Coronary artery (tissue), 2 donors: ENCODE measurements around the gene GLIS2.

ENCODE experiments used
- DNase-seq: peaks from one replicate; pipeline ENCODE4 v3.0.0-alpha.2; 2017; ENCODE audit warnings: low spot score
- H3K27ac ChIP-seq, 2 donors: fragments of 200-600 bp; sonication (generic); one replicate each; pipeline ENCODE4 v1.5.1; 2016 to 2019
- H3K4me3 ChIP-seq: fragments of 200-600 bp; sonication (generic); 2 replicates; pipeline ENCODE4 v1.5.1; 2016; ENCODE audit warnings: mild to moderate bottlenecking, moderate library complexity
- TF ChIP-seq, protein P1 (sequence below): fragments of 200-600 bp; sonication (generic); IDR thresholded peaks from one replicate; pipeline ENCODE4 v1.5.1; 2019; ENCODE audit warnings: antibody characterized with exemption

The GLIS2 gene

DNA sequence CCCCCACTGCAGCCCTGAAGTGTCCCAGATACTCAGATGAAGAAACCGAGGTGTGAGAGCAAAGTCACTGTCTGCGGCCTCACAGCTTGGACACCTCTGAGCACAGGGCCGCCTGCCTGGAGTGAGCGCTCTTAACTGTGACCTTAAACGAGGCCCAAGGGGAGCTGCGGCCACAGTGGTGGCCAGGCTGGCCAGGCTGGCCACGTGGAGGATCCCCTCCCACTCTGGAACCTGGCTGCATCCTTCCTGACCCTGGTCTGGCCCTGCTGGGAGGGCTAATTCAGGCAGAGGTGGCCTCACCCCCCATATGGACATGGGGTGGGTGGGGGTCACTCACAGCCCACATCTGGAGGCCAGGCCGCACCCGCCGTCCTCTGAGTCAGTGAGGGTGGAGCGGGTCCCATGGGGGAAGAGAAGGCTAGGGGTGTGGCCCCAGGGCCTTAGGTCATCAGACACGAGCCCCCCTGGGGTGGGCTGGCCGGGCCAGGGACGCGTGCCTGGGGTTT is 62.3 kb downstream of the GLIS2 start:
- no peak for DNase-seq
- Histone ChIP-seq H3K27ac (peak overlapping the region; percentile 93 to 98), H3K4me3 (peak overlapping the region; percentile 95)
- TF ChIP-seq, protein P1, sequence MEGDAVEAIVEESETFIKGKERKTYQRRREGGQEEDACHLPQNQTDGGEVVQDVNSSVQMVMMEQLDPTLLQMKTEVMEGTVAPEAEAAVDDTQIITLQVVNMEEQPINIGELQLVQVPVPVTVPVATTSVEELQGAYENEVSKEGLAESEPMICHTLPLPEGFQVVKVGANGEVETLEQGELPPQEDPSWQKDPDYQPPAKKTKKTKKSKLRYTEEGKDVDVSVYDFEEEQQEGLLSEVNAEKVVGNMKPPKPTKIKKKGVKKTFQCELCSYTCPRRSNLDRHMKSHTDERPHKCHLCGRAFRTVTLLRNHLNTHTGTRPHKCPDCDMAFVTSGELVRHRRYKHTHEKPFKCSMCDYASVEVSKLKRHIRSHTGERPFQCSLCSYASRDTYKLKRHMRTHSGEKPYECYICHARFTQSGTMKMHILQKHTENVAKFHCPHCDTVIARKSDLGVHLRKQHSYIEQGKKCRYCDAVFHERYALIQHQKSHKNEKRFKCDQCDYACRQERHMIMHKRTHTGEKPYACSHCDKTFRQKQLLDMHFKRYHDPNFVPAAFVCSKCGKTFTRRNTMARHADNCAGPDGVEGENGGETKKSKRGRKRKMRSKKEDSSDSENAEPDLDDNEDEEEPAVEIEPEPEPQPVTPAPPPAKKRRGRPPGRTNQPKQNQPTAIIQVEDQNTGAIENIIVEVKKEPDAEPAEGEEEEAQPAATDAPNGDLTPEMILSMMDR = no peak

DNA sequence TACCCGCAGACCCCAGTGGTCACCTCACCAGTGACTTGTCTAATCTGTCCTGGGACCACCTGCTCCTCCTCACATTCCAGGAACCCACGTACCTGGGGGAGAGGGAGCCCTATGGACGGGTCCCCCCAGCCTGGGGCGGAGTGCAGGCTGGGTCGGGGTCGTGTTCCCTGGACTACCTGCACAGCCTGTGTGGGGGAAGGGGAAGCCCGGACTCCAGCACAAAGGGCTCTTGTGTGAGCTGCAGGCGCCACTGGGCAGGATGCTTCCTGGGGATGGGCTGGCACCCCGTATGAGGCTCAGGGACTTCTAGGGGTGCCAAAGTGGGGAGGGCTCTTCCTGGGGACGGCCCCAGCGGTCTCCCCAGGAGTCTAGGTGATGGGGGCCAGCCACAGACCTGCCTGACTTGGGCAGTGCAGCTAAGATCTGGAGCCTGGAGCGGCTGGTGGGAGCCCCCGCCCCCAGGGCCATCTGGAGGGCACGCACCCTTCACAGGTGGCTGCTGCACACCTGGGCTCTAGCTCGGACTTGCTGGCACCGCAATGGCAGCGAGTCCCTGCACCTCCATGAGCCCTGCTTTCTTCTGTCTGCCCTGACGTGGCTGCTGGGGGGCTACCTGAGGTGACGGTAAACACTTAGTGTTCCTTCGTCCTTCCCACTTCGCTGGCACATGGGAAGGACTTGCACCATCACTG is 63.3 kb downstream of the GLIS2 start:
- TF ChIP-seq, protein P1 = no peak
- no peak for DNase-seq
- H3K27ac ChIP-seq = peak overlapping the region; percentile 93 to 98
- peak overlapping the region; percentile 95 for H3K4me3 ChIP-seq

DNA sequence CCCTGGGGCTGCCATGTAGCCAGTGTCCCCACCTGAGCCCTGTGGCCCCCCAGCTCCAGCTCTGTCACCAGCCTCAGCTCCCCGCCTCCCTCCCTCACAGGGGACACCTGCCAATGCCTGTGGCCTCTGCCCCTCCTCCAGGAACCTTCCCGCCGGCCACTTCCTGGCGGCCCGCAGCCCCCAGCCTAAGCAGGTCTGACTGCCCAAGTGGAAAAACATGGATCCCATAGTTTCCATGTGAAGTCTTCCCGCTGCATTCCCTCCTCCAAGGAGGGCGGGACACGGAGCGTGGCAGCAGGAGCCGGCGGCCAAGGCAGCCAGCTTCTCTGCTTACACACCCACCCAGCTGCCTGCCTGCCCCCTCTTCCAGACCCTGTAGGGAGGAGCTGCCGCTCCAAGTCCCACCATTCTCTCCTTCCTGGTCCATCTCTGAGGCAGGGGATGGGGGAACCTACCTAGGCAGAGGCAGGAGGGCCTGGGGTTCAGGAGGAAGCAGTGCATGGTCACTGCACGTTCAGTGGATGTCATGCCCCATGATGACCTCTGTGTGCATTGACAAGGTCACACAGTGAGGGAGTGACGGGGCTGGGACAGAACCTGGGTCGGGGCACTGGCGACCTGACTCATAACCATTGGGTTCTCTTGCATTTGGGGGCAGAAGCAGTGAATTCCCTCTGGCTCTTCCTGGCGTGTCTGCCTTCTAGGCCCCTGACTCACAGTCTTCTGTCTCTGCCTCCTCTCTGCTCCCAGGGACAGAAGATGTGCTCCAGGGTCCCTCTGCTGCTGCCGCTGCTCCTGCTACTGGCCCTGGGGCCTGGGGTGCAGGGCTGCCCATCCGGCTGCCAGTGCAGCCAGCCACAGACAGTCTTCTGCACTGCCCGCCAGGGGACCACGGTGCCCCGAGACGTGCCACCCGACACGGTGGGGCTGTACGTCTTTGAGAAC is 64.5 kb downstream of the GLIS2 start:
- H3K4me3 ChIP-seq = peak overlapping the region; percentile 39
- no peak for DNase-seq
- TF ChIP-seq, protein P1 = no peak
- peak overlapping the region; percentile 92 to 98 for H3K27ac ChIP-seq

DNA sequence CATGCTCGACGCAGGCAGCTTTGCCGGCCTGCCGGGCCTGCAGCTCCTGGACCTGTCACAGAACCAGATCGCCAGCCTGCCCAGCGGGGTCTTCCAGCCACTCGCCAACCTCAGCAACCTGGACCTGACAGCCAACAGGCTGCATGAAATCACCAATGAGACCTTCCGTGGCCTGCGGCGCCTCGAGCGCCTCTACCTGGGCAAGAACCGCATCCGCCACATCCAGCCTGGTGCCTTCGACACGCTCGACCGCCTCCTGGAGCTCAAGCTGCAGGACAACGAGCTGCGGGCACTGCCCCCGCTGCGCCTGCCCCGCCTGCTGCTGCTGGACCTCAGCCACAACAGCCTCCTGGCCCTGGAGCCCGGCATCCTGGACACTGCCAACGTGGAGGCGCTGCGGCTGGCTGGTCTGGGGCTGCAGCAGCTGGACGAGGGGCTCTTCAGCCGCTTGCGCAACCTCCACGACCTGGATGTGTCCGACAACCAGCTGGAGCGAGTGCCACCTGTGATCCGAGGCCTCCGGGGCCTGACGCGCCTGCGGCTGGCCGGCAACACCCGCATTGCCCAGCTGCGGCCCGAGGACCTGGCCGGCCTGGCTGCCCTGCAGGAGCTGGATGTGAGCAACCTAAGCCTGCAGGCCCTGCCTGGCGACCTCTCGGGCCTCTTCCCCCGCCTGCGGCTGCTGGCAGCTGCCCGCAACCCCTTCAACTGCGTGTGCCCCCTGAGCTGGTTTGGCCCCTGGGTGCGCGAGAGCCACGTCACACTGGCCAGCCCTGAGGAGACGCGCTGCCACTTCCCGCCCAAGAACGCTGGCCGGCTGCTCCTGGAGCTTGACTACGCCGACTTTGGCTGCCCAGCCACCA is 65.4 kb downstream of the GLIS2 start:
- H3K4me3 ChIP-seq = peak overlapping the region; percentile 39
- peak overlapping the region; percentile 92 to 98 for H3K27ac ChIP-seq
- no peak for DNase-seq
- TF ChIP-seq, protein P1 = no peak

DNA sequence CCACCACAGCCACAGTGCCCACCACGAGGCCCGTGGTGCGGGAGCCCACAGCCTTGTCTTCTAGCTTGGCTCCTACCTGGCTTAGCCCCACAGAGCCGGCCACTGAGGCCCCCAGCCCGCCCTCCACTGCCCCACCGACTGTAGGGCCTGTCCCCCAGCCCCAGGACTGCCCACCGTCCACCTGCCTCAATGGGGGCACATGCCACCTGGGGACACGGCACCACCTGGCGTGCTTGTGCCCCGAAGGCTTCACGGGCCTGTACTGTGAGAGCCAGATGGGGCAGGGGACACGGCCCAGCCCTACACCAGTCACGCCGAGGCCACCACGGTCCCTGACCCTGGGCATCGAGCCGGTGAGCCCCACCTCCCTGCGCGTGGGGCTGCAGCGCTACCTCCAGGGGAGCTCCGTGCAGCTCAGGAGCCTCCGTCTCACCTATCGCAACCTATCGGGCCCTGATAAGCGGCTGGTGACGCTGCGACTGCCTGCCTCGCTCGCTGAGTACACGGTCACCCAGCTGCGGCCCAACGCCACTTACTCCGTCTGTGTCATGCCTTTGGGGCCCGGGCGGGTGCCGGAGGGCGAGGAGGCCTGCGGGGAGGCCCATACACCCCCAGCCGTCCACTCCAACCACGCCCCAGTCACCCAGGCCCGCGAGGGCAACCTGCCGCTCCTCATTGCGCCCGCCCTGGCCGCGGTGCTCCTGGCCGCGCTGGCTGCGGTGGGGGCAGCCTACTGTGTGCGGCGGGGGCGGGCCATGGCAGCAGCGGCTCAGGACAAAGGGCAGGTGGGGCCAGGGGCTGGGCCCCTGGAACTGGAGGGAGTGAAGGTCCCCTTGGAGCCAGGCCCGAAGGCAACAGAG is 66.3 kb downstream of the GLIS2 start:
- Histone ChIP-seq H3K27ac (peak overlapping the region; percentile 92 to 98), H3K4me3 (peak overlapping the region; percentile 39)
- TF ChIP-seq, protein P1 = no peak
- DNase-seq = no peak
